ENCODE data around the gene GSTA4. TPM values are rescaled to one million over a fixed set of nuclear protein-coding genes. Genes with fewer than 3 reads are reported as not detected.
"Not testable (repeated sequence)": the region's sequence is repeated elsewhere in the genome, so short reads cannot be mapped to it uniquely, and the experiment has no call there.

Gene GSTA4
- total RNA-seq, 1 donor from 2014 or later, result 31.4 TPM

- Mint-ChIP-seq H3K9me3 (ENCODE audit: low read depth) (no peaks in the 10 kb centered on the region), H3K27ac (ENCODE audit: unreplicated experiment) (no peak overlapping the region), H3K4me3 (ENCODE audit: unreplicated experiment) (no peak overlapping the region), H3K4me1 (ENCODE audit: low read depth) (peaks cover under 1% of the 10 kb centered on the region), H3K36me3 (ENCODE audit: low read depth) (peaks cover 2% of the 10 kb centered on the region), H3K27me3 (ENCODE audit: low read depth) (no peaks in the 10 kb centered on the region)
- TF ChIP-seq CTCF (IDR thresholded peaks at IDR 0.05), result no peak
- no peak for DNase-seq (ENCODE audit: low spot score)
These were observed 29.0 kb downstream of the GSTA4 start for GRCh38 chr6:52966101-52966500.

- H3K36me3 Mint-ChIP-seq (ENCODE audit: low read depth), result peaks cover 2% of the 10 kb centered on the region
- no peak for TF ChIP-seq CTCF (IDR thresholded peaks at IDR 0.05)
- no peaks in the 10 kb centered on the region for H3K27me3 Mint-ChIP-seq (ENCODE audit: low read depth)
- H3K4me1 Mint-ChIP-seq (ENCODE audit: low read depth), result peaks cover 3% of the 10 kb centered on the region
- no peak overlapping the region for H3K4me3 Mint-ChIP-seq (ENCODE audit: unreplicated experiment)
- no peak for DNase-seq (ENCODE audit: low spot score)
- H3K9me3 Mint-ChIP-seq (ENCODE audit: low read depth), result no peaks in the 10 kb centered on the region
- H3K27ac Mint-ChIP-seq (ENCODE audit: unreplicated experiment), result no peak overlapping the region
These were observed 29.7 kb downstream of the GSTA4 start for GRCh38 chr6:52965380-52965779.

GRCh38 chr6:52964318-52964717 lies 30.8 kb downstream of the GSTA4 start:
- no peak overlapping the region for H3K4me3 Mint-ChIP-seq (ENCODE audit: unreplicated experiment)
- DNase-seq (ENCODE audit: low spot score), result no peak
- H3K36me3 Mint-ChIP-seq (ENCODE audit: low read depth), result peaks cover 2% of the 10 kb centered on the region

GRCh38 chr6:52962701-52963100 lies 32.4 kb downstream of the GSTA4 start:
- no peak overlapping the region for H3K4me3 Mint-ChIP-seq (ENCODE audit: unreplicated experiment)
- no peak overlapping the region for H3K27ac Mint-ChIP-seq (ENCODE audit: unreplicated experiment)
- no peak for TF ChIP-seq CTCF (IDR thresholded peaks at IDR 0.05)
- no peaks in the 10 kb centered on the region for H3K9me3 Mint-ChIP-seq (ENCODE audit: low read depth)
- peaks cover 2% of the 10 kb centered on the region for H3K36me3 Mint-ChIP-seq (ENCODE audit: low read depth)
- no peak for DNase-seq (ENCODE audit: low spot score)
- no peaks in the 10 kb centered on the region for H3K27me3 Mint-ChIP-seq (ENCODE audit: low read depth)
- peaks cover 3% of the 10 kb centered on the region for H3K4me1 Mint-ChIP-seq (ENCODE audit: low read depth)

More at GRCh38 chr6:52964318-52964717, 30.8 kb downstream of the GSTA4 start:
- no peaks in the 10 kb centered on the region for H3K27me3 Mint-ChIP-seq (ENCODE audit: low read depth)
- H3K27ac Mint-ChIP-seq (ENCODE audit: unreplicated experiment), result no peak overlapping the region
- no peaks in the 10 kb centered on the region for H3K9me3 Mint-ChIP-seq (ENCODE audit: low read depth)
- no peak for TF ChIP-seq CTCF (IDR thresholded peaks at IDR 0.05)
- peaks cover 3% of the 10 kb centered on the region for H3K4me1 Mint-ChIP-seq (ENCODE audit: low read depth)

- peak overlapping the region; percentile 62 for H3K4me3 Mint-ChIP-seq (ENCODE audit: unreplicated experiment)
- not testable (repeated sequence) for H3K36me3 Mint-ChIP-seq (ENCODE audit: low read depth); H3K27me3 Mint-ChIP-seq (ENCODE audit: low read depth); H3K4me1 Mint-ChIP-seq (ENCODE audit: low read depth); DNase-seq (ENCODE audit: low spot score); H3K27ac Mint-ChIP-seq (ENCODE audit: unreplicated experiment); H3K9me3 Mint-ChIP-seq (ENCODE audit: low read depth)
These were observed 34.1 kb downstream of the GSTA4 start for GRCh38 chr6:52961022-52961421.

- not testable (repeated sequence) for H3K36me3 Mint-ChIP-seq (ENCODE audit: low read depth); DNase-seq (ENCODE audit: low spot score); H3K27me3 Mint-ChIP-seq (ENCODE audit: low read depth); H3K4me1 Mint-ChIP-seq (ENCODE audit: low read depth); H3K4me3 Mint-ChIP-seq (ENCODE audit: unreplicated experiment); H3K27ac Mint-ChIP-seq (ENCODE audit: unreplicated experiment); H3K9me3 Mint-ChIP-seq (ENCODE audit: low read depth)
These were observed 34.9 kb downstream of the GSTA4 start for GRCh38 chr6:52960211-52960610.
